Heart left ventricle (tissue), 13 donors: Measurements from ENCODE around the gene DCLK1.

Experiments
- CTCF ChIP-seq, 12 donors: fragments of 200-600 bp; sonication (generic) in 4 of 12; IDR thresholded peaks; one replicate each; pipeline versions ENCODE4 v1.5.0 to v1.8.0; 2018 to 2022; ENCODE audit warnings: antibody characterized with exemption in 12 of 12, mild to moderate bottlenecking in 5 of 12
- POLR2A ChIP-seq, 2 donors: fragments of 450-650 bp; IDR thresholded peaks; one replicate each; pipeline ENCODE4 v1.6.1; 2017; ENCODE audit warnings: antibody characterized with exemption in 2 of 2, mild to moderate bottlenecking in 2 of 2, moderate library complexity in 2 of 2
- donor health status: ischemic (EF 13 %, LVEDD 7.1; RV severe dilation, severe dysfunction).
- donor health status: DM: no; HTN: yes; CAD: no.
- donor health status: DM: no; HTN: no; CAD: no.
- donor health status: ischemic (EF 25% LVEDD 6.9; RV normal size, moderate dysfunction).
- donor health status: ischemic (EF 25% LVEDD 5.7; RV mildly dilated, moderate dysfunction).
- donor health status: ischemic (EF 35%, LVEDD 5.7; RV mildly dilated, moderate dysfunction).
- donor health status: nonischemic (EF 11% LVEDD 7.7; RV severe dilation, severe dysfunction).
- donor health status: DM: yes; HTN: yes; CAD: no.
- donor health status: PGD.
- donor health status: ischemic (EF 29% LVEDD 5.4; RV normal size, mild dysfunction).
- donor health status: nonischemic (EF 23%, LVEDD 6.1; RV moderate dilation, normal function).

- TF ChIP-seq CTCF (IDR thresholded peaks at IDR 0.05) (no peak), POLR2A (IDR thresholded peaks at IDR 0.05) (no peak)
Observed at GRCh38 chr13:36130193-36130551, 1.0 kb downstream of the DCLK1 start.
